Measurements from ENCODE around the gene GRIK1. TPM values are rescaled to one million over a fixed set of nuclear protein-coding genes. Genes with fewer than 3 reads are reported as not detected.

Gene GRIK1
- total RNA-seq, 1 donor from 2014 or later, result not detected

- ATAC-seq, result no peak
These were observed 257.0 kb downstream of the GRIK1 start for GRCh38 chr21:29682800-29683199.

GRCh38 chr21:29680273-29680672 lies 259.5 kb downstream of the GRIK1 start:
- DNase-seq (no peak), ATAC-seq (no peak)
- H3K4me1 ChIP-seq, result no peaks in the 10 kb centered on the region
- no peaks in the 10 kb centered on the region for H3K9me3 ChIP-seq
- no peaks in the 10 kb centered on the region for H3K27me3 ChIP-seq
- no peak overlapping the region for H3K27ac ChIP-seq
- no peak overlapping the region for H3K4me3 ChIP-seq
- no peaks in the 10 kb centered on the region for H3K36me3 ChIP-seq
- TF ChIP-seq CTCF (IDR thresholded peaks at IDR 0.05), result no peak
- intact Hi-C loops (cut with DNase I), result no loop called here

More at GRCh38 chr21:29682800-29683199, 257.0 kb downstream of the GRIK1 start:
- intact Hi-C loops (cut with DNase I), result no loop called here
- H3K4me3 ChIP-seq, result no peak overlapping the region
- no peaks in the 10 kb centered on the region for H3K36me3 ChIP-seq
- H3K4me1 ChIP-seq, result no peaks in the 10 kb centered on the region
- no peaks in the 10 kb centered on the region for H3K9me3 ChIP-seq
- H3K27ac ChIP-seq, result no peak overlapping the region
- no peak for DNase-seq
- TF ChIP-seq CTCF (IDR thresholded peaks at IDR 0.05), result no peak
- no peaks in the 10 kb centered on the region for H3K27me3 ChIP-seq

DNA sequence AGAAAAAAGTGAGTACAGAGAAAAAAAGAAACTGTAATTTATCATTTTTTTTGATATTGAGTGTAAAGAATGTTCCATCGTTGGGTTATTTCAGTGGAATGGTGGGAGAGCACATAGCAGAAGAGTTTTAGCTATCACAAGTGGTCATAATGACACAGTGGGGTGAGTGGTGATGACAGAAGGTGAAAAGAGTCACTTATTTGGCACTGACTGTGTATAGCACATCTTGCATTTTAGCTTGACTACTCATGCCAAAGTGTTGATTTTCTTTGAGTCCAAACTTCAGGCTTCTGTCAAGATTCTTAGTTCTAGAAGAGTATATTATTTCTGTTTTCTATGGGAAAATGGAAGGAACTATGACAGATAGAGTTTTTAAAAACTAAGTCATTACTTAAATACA lies 261.2 kb downstream of the GRIK1 start:
- no peaks in the 10 kb centered on the region for H3K27me3 ChIP-seq
- intact Hi-C loops (cut with DNase I), result no loop called here
- H3K4me1 ChIP-seq, result no peaks in the 10 kb centered on the region
- ATAC-seq (no peak), DNase-seq (no peak)
- H3K27ac ChIP-seq, result no peak overlapping the region
- no peak overlapping the region for H3K4me3 ChIP-seq
- no peak for TF ChIP-seq CTCF (IDR thresholded peaks at IDR 0.05)
- no peaks in the 10 kb centered on the region for H3K9me3 ChIP-seq
- no peaks in the 10 kb centered on the region for H3K36me3 ChIP-seq

GRCh38 chr21:29677326-29677725 lies 262.5 kb downstream of the GRIK1 start:
- Histone ChIP-seq H3K9me3 (no peaks in the 10 kb centered on the region), H3K27me3 (no peaks in the 10 kb centered on the region), H3K27ac (no peak overlapping the region), H3K4me3 (no peak overlapping the region), H3K4me1 (no peaks in the 10 kb centered on the region), H3K36me3 (no peaks in the 10 kb centered on the region)
- ATAC-seq, result no peak
- DNase-seq, result no peak
- intact Hi-C loops (cut with DNase I), result no loop called here
- no peak for TF ChIP-seq CTCF (IDR thresholded peaks at IDR 0.05)

DNA sequence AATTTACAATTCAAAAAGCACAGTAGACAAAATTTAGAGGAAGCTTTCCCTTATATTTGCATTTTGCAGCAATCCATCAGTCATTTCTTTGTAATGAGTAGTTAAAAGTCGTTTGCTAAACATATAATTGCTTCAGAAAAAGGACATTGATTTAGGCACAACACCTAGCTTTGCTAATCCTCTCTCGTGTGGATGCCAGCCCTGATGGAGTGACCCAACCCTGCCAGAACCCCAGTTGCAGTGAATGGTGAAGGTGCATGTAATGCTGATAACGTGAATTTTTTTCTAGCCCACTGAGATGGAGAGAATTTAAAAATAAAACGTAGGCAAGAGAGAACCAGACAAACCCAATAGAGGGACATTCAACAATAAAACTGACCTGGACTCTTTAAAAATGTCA lies 263.4 kb downstream of the GRIK1 start:
- no peak for TF ChIP-seq CTCF (IDR thresholded peaks at IDR 0.05)
- no peaks in the 10 kb centered on the region for H3K36me3 ChIP-seq
- no peak overlapping the region for H3K27ac ChIP-seq
- ATAC-seq (no peak), DNase-seq (no peak)
- no peaks in the 10 kb centered on the region for H3K4me1 ChIP-seq
- H3K9me3 ChIP-seq, result no peaks in the 10 kb centered on the region
- H3K4me3 ChIP-seq, result no peak overlapping the region
- H3K27me3 ChIP-seq, result no peaks in the 10 kb centered on the region
- intact Hi-C loops (cut with DNase I), result no loop called here

DNA sequence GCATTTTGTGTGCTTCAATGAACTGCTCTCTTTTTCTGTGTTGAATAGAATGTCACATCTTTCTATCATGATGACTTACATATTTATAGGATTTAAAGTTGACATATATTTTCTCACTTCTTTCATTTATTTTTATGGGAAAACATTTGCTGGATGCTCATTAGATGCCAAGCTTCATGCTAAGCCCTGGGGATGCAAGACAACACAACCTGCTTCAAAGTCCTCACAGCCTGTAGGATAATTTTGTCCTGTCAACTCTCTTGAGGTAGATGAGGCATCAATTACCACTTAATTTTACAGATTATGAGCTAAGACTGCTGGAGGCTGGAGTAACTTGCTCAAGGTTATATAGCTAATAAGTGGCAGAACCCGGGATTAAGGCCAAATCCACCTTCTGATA lies 264.3 kb downstream of the GRIK1 start:
- no peaks in the 10 kb centered on the region for H3K36me3 ChIP-seq
- no peak for ATAC-seq
- no peaks in the 10 kb centered on the region for H3K9me3 ChIP-seq
- no peak overlapping the region for H3K4me3 ChIP-seq
- no peak for TF ChIP-seq CTCF (IDR thresholded peaks at IDR 0.05)
- H3K4me1 ChIP-seq, result no peaks in the 10 kb centered on the region
- H3K27ac ChIP-seq, result no peak overlapping the region
- no peaks in the 10 kb centered on the region for H3K27me3 ChIP-seq
- intact Hi-C loops (cut with DNase I), result no loop called here
- DNase-seq, result no peak

All from upper lobe of right lung (tissue), 1 donor.